Femur (tissue), 1 donor: Measurements from ENCODE around the gene KDELR1.

Experiments
- DNase-seq: peaks from one replicate; pipeline ENCODE4 v3.0.0-alpha.2; 2017

The KDELR1 gene

GRCh38 chr19:48391100-48392005 lies at the start of gene KDELR1:
Gene KDELR1, minus strand, starts transcription at chr19:48391551. Its CDS starts 193 bp downstream, at chr19:48391358.
- DNase-seq = peak; percentile 90

GRCh38 chr19:48436586-48436985 lies 45.2 kb upstream of the KDELR1 start:
- DNase-seq = no peak

- no peak for DNase-seq
Observed at GRCh38 chr19:48433337-48433736, 42.0 kb upstream of the KDELR1 start.

- DNase-seq = no peak
Observed at GRCh38 chr19:48428670-48429069, 37.3 kb upstream of the KDELR1 start.

- DNase-seq = peak; percentile 53
Observed at GRCh38 chr19:48424694-48425219, 33.4 kb upstream of the KDELR1 start.

GRCh38 chr19:48421548-48421947 lies 30.2 kb upstream of the KDELR1 start:
- DNase-seq = no peak

- DNase-seq = peak; percentile 66
Observed at GRCh38 chr19:48419158-48419920, 28.0 kb upstream of the KDELR1 start.

GRCh38 chr19:48418317-48419064 lies 27.1 kb upstream of the KDELR1 start:
- DNase-seq = no peak

- DNase-seq = no peak
Observed at GRCh38 chr19:48417421-48417820, 26.1 kb upstream of the KDELR1 start.

GRCh38 chr19:48415806-48416221 lies 24.5 kb upstream of the KDELR1 start:
- DNase-seq = no peak

GRCh38 chr19:48415395-48415794 lies 24.0 kb upstream of the KDELR1 start:
- DNase-seq = peak; percentile 76

GRCh38 chr19:48413879-48414587 lies 22.7 kb upstream of the KDELR1 start:
- no peak for DNase-seq

GRCh38 chr19:48405850-48406249 lies 14.5 kb upstream of the KDELR1 start:
- no peak for DNase-seq

- no peak for DNase-seq
Observed at GRCh38 chr19:48405010-48405659, 13.8 kb upstream of the KDELR1 start.

GRCh38 chr19:48403606-48404005 lies 12.3 kb upstream of the KDELR1 start:
- peak; percentile 68 for DNase-seq

- no peak for DNase-seq
Observed at GRCh38 chr19:48401287-48401686, 9.9 kb upstream of the KDELR1 start.

GRCh38 chr19:48400018-48400742 lies 8.8 kb upstream of the KDELR1 start:
- peak; percentile 55 for DNase-seq

GRCh38 chr19:48398375-48399235 lies 7.3 kb upstream of the KDELR1 start:
- DNase-seq = peak; percentile 90

GRCh38 chr19:48398102-48398374 lies 6.7 kb upstream of the KDELR1 start:
- DNase-seq = no peak
